ENCODE measurements around the gene NAP1L5.

Gene NAP1L5, protein sequence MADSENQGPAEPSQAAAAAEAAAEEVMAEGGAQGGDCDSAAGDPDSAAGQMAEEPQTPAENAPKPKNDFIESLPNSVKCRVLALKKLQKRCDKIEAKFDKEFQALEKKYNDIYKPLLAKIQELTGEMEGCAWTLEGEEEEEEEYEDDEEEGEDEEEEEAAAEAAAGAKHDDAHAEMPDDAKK

DNA sequence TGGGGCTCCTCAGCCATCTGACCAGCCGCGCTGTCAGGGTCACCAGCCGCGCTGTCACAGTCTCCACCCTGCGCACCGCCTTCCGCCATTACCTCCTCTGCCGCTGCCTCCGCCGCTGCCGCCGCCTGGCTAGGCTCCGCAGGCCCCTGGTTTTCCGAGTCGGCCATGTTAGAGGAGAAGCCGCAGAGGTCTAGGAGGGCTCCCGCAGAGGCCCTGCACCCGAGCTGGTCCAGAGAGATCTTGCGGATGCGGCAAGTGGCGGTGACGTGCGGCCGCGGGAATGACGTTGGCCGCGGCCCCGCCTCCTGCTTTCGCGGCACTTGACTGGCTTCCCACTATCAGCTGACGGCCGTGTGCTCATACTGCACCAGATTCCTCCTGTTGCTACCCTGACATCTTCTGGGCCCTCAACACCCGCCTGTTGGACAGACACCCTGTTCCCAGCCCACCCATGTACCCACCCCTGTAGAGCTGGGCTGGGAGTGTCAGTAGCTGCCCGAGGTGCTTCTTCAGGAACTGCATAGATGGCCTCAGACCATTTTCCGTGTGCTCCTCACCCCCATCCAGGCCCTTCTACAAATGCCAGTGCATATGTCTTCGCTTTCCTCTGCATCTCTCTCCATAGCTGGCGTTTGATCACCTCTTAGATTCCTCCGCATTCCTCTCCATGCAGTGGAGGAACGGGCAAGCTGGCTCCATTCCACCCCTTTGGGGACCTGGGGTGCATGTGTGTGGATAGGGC is at the start of gene NAP1L5:
Gene NAP1L5, minus strand, starts transcription at position 242 of the 742 bp plus-strand sequence. Its CDS starts 75 bp downstream, at position 167.
- DNase-seq, result peak; percentile 84

DNA sequence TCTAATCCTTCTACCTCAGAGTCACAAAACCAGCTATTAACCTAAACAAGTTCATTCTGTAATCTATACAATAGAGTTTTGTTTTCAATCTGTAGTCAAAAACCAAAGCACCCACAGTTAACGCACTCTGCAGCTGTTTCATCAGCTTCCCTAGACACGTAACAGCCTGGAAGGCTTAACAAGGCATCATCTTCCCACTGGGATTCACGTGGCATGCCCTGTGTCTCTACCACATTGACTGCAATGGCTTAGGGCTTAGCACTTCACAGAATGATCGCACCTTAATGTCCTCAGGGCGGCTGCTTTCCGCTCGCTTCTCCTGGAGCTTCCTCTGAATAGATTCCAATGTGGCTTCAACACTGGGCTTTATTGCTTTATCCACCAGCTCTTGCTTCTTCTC is 49.7 kb upstream of the NAP1L5 start:
- no peak for DNase-seq

DNA sequence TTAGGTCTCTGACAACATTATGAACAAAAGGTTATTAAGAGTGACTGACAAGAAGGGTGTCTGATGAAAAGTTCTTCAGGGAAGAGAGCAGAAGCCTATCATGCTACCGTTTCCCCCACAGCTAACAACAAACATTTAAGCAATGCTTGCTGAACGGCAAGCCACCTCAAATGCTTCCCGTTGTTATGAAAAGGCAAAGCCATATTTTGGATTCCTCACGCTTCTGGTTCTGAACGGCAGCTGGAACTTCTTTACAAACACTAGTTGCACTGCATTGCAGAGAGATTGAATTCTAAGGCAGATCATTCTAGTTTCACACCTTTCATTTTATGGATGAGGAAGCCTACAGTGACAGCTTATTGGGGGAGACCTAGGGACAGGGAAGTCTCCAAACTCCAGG is 48.6 kb upstream of the NAP1L5 start:
- DNase-seq, result no peak

DNA sequence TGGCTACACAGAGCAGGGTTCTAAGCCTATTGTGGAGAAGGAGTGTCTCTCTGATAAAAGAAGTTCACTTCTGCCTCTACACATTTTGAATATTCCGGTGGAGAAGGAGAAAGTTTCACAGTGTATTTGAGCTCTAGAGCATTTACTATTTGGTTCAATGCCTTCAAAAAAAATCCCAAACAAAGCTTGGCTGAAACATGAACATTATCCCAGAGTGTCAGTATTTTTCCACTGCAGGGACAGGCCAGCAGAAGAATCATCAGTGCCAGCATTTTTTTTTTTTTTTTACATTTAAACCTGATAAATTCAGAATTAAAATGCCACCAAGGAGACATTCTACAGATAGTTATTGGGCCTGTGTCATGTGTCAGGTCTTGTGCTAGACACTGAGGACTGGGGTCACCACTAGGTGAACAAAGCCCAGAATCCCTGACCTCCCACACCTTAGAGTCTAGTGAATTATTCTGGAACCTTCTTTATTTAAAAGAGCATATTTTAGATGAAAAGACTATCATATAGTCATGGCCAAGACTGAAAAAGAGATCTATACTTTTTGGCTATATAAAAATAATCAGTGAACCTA is 48.0 kb upstream of the NAP1L5 start:
- no peak for DNase-seq

DNA sequence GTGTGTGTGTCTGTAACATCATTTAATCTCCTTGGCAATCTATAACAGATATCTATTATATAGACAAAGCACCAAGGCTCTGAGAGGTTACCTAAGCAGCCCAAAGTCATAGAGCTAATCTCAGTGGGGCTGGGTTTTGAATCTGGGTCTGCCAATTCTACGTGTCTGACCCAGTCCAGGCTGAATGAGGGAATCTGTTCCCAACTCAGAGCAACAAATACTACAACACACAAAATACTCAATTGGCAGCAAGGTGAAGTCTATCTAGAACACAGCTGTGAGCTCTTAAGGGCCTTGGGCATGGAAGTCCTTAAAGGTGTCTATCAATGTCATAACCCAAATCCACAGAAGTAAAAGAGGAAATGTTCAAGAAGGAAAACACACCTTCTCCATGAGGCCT is 47.5 kb upstream of the NAP1L5 start:
- DNase-seq, result no peak

DNA sequence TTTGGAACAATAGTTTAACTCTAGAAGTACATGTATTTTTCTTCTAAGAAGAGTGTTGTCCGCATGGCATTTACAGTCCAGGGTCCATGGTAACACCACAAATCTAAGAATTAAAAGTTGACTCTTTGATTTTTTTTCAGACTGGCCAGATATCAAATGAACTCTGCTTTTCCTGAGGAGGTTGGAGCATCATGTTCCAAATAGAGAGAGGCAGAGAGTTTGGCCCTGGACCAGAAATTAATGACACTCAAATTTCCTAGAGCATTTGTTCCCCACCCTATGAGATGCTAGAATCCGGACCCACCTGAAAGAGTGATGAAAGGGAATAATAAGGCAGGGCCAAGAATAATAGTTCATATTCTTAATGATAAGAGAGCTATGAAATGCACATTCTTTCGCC is 47.0 kb upstream of the NAP1L5 start:
- no peak for DNase-seq

DNA sequence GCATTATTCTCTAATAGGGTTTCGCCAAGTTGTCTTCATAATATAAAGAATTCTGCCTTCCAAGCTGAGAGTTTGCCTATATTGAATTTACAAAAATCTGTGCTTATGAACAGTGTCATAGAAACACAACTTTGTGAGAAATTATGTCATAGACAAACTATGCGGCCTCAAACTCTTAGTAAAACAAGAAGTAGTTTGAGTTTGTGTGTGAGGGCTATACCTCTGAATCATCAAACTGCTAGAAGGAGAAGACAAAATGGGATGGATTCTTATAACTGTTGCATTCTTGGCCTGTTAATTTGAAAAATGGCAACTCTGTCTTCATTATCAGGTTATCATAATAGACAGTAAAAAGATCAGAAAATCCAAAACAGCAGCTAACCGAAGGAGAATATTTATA is 46.1 kb upstream of the NAP1L5 start:
- DNase-seq, result no peak

DNA sequence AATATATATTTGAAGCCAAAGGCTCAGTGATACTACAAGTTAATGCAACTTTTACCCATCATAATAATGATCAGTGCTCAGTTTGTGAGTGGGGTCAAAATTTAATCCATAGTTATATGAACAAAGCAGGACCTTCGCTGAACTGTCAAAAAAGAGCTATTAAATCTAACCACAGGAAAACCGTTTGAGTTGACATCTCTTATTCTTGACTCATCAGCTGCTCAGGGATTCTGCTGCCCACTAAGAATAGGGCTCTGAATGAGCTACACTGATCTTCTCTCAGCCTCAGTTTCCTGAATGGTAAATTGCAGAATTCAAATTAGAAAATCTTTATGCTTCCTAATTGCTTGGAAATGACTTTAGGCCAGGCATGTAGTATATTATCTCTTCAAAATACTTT is 44.9 kb upstream of the NAP1L5 start:
- DNase-seq, result no peak

DNA sequence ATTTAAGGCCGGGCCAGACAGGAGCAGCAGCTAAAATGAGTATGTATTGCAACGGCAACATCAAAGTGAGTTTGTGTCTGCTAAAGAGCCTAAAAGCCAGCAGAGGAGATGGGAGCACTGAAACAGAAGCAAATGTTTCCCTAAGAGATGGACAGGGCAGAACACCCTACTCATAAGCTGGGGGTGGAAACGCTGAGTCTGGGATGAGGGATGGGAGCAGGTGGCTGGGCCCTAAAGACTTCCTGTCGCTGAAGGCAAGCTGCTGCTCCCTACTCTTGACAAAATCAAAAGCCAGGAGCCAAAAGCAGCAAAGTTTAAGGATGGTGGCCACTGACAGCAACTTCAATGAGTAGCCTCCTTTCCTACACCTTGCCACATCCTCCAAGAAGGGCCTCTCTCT is 40.6 kb upstream of the NAP1L5 start:
- DNase-seq, result no peak

DNA sequence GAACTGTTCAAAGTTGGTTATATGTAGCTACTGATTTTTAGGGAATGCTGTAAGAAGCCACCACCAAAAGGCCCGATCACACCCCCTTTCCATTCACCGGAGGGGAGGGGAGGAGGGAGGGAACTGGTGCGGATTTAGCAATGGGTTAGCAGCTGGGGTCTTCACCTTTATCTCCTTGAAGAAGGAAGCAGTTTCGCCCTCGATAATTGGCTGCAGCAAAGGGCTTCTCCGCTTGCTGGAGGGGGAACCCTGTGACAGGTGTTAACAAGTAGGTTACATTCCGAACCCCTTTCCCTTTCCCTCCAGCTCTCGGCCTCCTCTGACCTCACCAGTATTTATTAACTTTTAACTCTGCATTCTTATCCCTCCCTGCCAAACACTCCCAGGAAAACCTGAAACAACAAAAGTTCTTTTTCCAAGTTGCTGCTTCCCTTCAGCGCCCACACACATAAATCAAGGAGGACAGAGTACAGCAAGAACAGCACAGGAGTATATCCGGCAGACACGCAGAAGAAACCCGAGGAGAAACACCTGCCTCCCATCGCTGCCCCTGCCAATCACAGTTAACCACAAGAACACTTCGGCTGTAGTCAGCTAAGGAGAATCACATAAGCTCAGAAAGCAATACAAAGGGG is 39.8 kb upstream of the NAP1L5 start:
- DNase-seq, result no peak

DNA sequence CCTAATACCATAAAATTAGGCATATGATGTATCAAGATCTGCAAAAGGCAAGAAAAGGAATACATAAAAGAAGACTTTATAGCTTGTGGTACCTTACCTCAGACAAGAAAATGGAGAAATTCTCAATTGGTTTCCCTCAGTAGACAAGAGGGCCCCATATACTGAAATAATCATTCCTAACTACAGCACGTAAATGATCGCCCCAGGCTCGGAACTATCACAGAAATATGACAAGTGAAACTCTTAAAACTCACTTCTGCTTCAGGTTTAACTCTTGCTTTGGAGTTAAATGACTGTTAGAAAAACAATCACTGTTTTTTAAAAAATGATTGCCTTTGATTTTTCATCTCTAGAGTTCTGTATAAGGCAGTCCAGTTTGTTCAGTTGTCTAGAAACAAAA is 38.6 kb upstream of the NAP1L5 start:
- no peak for DNase-seq

DNA sequence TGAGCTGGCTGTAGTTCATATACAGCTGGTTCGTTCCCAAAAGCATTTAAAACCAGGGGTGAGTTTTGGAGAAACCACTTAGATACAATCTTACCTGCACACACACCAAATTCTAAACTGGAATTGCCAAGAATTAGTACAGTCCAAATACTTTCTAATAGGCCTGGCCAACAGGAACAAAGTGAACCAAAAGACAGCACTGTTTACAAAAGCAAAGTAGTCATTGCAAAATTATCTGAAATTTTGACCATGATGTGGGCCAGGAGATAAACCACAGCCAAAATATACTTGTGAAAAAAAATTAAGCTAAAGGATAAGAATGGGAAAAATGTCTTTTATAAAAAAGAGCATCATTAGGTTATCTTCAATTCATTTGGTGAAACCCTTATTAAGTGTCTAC is 37.9 kb upstream of the NAP1L5 start:
- no peak for DNase-seq

DNA sequence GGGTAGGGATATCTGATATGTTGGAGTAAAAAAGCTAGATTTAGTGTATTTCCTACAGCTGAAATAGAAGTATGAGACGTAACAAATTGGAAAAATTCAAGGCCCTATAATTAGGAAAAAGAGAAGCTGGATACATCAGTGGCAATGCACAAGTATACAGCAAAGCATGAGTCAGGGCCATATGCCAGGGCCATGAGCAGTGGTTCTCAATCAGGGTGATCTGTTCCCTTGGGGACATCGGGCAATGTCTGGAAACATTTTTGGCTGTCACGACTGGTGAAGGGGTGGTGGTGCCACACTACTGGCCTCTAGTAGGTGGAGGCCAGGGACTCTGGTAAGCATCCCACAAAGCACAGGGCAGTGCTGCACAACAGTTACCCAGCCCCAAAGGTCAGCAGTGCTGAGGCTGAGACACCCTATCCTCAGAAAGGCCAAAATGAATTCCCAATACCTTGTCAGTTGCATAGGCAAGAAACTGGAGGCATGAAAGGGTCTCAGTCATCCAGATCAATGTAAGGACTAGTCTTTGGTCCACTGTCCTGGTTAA is 36.8 kb upstream of the NAP1L5 start:
- no peak for DNase-seq

DNA sequence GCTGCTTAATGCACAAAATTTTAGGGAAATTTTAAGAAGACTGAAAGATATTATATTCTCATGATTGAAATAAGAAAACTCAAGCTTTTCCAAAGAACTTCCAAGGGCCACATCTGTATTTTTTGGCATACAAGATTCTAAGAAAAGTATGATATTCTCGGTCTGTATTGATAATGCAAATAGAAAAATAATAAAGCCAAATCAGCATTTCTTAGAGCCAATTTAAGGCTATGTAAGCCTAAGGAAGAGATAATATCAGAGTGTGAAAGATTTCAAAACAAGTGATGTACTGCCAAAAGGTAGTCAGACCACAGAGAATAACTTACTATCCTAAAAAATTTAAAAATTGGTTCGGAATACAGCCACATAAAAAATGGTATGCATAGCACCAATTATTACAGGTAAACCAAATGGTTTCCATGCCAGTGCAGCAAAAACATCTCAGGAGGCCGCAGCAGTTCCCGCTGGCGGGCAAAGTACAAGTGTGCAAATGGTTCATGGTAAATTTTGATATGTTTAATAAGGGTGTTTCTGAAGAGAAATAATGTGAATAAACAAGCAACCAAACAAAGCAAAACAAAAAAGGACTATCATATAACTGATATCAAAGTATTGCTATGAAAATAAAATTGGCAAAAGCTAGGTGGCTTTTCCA is 35.2 kb upstream of the NAP1L5 start:
- no peak for DNase-seq

DNA sequence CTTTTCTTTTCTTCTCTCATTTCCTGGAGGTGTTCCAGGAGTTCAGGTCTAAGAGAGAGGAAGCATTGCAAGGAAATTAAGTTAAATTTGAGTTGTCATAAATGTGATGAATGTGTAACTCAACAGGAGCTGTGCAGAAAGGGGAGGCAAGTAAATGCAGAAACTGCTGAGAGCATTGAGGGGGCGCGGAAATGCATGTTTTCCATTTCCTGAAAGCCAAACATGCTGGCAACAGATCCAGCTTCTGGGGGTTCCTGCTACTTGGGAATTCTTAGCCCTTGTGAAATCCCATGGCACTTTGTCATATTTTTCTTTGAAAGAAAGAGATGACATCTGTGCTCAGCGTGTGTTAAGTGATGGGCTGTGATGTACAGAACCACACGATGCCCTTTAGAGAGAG is 33.8 kb upstream of the NAP1L5 start:
- DNase-seq, result no peak

DNA sequence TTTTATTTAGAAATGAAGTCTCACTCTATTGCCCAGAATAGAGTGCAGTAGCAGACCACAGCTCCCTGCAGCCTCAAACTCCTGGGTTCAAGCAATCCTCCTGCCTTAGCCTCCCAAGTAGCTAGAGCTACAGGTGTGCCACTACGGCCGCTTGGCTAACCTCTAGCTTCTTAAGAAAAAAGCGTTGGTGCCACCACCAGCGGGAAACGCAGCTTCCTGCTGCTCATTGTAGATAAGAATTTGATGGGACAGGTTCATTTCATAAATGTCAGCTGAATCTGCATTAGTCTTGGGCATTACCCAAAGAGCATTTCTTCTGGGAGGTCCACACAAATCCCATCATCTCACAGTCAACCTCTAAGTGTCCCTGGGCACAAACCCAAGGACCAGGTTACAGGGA is 33.2 kb upstream of the NAP1L5 start:
- no peak for DNase-seq

DNA sequence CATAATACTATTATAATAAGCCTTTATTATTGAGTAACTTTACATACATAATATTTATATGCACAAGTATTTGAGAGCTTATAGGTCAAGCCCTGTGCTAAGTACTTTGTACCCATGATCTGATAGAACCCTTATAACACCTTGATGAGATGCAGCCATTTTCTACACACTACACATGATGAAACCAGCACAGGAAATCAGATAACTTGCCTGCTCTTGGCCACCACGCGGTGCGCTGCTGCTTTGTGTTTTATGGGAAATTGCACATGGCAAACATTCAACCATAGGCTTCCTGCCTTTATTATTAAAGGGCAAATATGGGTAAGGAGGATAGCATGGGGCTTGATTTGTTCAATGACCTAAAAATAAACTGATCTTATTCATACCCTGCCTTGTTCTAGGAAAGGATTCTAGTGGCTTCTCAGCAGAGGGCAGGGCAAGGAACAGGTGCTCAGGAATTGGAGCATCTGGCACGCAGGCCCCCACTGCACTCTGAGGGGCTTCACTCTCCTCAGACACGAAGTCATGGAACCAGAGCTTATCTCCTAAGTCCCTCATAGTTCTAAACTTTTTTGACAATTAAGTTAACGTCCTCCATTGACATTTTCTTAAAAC is 31.6 kb upstream of the NAP1L5 start:
- DNase-seq, result no peak

DNA sequence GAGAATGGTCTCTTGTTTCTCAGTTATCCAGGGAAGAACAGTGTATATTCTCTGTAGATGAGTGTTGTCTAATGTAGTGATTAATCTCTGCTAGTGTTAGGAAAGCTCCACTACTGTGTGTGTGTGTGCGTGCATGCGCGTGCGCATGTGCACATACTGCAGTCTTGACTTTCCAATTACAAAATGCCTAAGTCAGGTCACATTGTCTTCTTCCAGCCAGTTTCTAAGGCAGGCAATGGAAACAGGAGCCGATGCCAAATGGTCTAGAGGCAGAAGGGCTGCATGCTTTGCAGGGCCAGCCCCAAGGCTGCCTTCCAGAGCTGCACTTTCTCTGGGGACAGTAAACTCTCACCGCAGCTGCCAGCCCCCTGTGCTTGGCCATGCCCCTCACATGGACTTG is 30.5 kb upstream of the NAP1L5 start:
- DNase-seq, result no peak

DNA sequence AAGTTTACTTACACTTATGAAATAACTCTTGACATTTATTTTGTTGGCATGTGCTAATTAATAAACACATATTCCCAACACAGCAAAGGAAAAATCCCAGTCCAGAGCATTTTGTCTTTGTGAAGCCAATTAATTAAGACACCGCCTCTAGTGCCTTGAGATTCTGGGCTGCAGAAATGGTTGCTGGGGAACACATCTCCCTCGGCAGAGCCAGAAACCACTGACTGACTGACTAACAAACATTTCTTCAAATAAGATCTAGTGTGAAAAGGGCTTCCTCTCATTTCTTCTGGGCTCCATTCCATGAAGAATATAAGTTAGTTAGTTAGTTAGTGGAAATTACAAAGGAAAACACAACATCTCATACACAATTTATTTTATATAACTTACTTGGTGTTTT is 28.4 kb upstream of the NAP1L5 start:
- DNase-seq, result no peak

DNA sequence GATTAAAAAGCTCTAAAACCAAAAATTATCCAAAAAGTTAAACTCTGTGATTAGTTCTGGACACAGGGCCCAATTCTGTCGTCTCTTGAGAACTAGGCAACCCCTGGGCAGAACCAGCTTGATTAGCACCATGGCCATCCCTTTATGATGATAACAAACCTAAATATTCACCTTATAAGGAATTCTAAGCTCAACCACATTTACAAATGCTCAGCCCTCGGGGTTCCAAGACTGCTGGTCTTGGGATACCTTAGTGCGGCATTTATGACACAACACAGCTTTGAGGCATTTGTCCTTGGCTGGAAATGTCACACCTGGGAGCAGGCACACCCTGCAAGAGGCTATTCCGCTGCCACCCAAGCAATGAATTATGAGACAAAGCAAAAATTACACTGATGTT is 27.5 kb upstream of the NAP1L5 start:
- no peak for DNase-seq

DNA sequence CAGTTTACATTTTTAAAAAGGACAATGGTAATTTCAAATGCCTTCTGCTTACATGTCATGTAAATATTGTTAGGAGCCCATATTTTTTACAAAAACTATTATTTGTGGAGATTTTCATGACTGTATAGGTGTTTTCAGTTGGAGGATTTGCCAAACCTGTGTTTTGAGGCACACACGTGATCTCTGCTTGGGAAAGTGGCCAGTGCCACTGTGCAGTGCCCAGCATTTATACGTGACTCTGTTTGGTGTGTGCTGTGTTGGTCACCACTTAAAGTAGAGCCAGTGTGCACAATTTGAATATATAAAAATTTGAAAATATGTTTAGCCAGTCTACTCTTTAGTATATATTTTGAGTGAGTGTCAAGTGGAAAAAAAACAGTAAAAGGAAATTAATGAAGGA is 26.8 kb upstream of the NAP1L5 start:
- no peak for DNase-seq

DNA sequence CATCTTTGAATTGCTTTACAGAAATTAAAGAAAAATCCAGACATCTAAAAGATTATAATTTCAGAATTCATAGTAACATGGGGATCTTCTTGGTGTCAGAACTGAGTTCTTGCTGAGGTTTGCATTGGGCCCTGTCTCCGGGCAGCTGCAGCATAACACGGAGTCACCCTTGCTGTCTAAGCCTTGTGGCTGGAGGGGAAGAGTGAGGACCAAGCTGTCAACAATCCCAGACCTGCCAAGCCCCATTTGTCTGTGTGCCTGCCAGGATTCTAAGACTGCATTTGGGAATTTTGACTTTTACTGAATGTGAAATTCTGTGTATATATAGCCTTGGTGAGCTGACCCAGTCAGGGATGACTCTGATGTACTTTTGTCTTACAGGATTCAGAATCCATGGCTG is 25.2 kb upstream of the NAP1L5 start:
- no peak for DNase-seq

DNA sequence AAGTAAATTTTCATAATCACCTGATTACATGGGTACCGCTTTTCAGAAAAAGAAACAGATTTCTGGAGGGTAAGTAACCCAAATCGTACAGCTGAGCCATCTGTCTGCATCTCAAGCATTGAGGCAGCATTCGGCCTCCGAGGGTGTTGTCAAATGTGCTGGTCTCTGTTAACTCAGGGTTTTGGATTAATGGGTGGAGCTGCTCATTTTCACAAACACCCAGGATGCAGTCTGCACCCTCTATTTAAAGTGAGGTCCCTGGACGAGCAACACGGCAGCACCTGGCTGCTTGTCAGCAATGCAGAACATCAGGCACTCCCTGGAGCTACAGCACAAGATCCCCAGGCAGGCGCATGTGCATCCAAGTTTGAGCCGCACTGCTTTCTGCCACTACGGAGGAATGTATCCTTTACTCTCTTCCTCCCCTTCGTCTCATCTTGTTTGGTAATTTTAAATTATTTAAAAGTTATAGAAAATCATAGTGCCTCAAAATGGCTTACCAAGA is 24.7 kb upstream of the NAP1L5 start:
- DNase-seq, result no peak

Measured in retina (tissue), 1 donor.